IPS-20b (cell line): ENCODE measurements around the gene GALK2.
"Not testable (repeated sequence)": the region's sequence is repeated elsewhere in the genome, so short reads cannot be mapped to it uniquely, and the experiment has no call there.

ENCODE experiments used
- H3K27ac ChIP-seq: one replicate; pipeline ENCODE4 v1.5.1; 2013; ENCODE audit warnings: low read length
- H3K27me3 ChIP-seq: 2 replicates; pipeline ENCODE4 v1.6.1; 2013; ENCODE audit warnings: mild to moderate bottlenecking, low read length, inconsistent platforms; ENCODE audit not compliant: insufficient read depth
- H3K36me3 ChIP-seq: 2 replicates; pipeline ENCODE4 v1.6.1; 2013; ENCODE audit warnings: low read depth, mild to moderate bottlenecking, inconsistent platforms, low read length, moderate library complexity; ENCODE audit not compliant: insufficient read depth
- H3K4me1 ChIP-seq: 2 replicates; pipeline ENCODE4 v1.6.1; 2013; ENCODE audit warnings: mild to moderate bottlenecking, control low read depth, inconsistent platforms, low read length, moderate library complexity; ENCODE audit not compliant: insufficient read depth
- H3K4me3 ChIP-seq: 2 replicates; pipeline ENCODE4 v1.5.1; 2013; ENCODE audit warnings: mild to moderate bottlenecking, low read length, inconsistent platforms
- H3K9ac ChIP-seq: 2 replicates; pipeline ENCODE4 v1.6.1; 2013; ENCODE audit warnings: low read depth, mild to moderate bottlenecking, inconsistent platforms, low read length, moderate library complexity
- H3K9me3 ChIP-seq: 2 replicates; pipeline ENCODE4 v1.6.1; 2013; ENCODE audit warnings: mild to moderate bottlenecking, low read depth, low read length, inconsistent platforms; ENCODE audit not compliant: insufficient read depth

GALK2 gene

DNA sequence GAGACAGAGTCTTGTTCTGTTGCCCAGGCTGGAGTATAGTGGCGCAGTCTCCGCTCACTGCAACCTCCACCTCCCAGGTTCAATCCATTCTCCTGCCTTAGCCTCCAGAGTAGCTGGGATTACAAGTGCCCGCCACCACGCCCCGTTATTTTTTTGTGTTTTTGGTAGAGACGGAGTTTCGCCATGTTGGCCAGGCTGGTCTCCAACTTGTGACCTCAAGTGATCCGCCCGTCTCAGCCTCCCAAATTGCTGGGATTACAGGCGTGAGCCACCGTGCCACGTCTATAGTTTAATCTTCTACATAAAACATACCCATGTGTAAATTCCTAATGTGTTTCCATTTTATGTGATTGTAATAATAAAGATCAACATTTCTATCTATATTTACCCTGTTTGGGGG lies 1.7 kb downstream of the GALK2 start:
- Histone ChIP-seq H3K4me1 (no peaks in the 10 kb centered on the region), H3K27me3 (peaks cover 10% of the 10 kb centered on the region), H3K27ac (no peak overlapping the region), H3K4me3 (no peak overlapping the region), H3K36me3 (no peaks in the 10 kb centered on the region), H3K9me3 (no peaks in the 10 kb centered on the region), H3K9ac (no peak overlapping the region)

DNA sequence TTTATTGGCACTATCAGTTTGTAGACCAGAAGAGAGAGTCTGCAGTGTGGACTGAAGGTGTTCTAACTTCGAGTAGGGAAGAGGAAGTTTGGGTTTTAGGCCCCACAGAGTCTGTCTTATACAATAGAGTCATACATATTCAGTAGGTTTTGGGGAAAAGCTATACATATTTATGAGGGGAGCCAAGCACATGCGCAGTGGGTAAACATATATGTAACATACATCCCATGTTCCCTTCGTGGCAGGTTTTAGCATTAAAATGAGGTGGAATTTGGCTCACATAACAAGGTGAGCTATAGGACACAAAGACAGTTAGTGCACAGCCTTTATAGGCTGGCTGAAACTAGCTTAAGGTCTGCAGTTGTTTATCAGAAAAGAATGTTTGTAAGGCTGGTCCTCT lies 4.9 kb downstream of the GALK2 start:
- no peak overlapping the region for H3K9ac ChIP-seq
- no peak overlapping the region for H3K4me3 ChIP-seq

DNA sequence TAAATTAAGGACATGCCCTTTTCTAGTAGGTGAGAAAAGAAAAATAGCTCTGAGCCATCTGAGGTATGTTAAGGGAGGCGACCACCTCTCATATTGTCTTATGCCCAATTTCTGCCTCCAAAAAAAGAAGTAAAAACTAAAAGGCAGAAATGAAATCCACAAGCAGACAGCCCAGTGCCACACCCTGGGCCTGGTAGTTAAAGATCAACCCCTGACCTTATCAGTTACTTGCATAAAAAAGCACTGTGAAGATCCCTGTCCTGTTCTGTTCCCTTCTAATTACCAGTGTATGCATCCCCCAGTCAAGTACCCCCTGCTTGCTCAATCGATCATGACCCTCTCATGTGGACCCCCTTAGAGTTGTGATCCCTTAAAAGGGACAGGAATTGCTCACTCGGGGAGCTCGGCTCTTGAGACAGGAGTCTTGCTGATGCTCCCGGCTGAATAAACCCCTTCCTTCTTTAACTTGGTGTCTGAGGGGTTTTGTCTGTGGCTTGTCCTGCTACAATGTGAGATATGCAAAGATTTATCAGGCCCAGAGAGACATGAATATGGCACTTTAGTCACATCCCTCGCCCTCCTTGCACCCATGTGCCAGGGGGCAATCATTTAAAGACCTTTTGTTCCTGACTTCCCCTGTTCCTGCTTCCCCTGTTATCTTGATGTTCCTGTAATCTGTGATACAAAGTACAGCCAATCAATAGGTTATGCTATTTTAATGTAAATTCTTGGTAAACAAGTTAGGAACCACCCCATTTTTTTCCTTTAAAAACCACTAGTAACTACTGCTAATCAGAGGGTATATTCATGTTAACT lies 5.7 kb downstream of the GALK2 start:
- H3K9ac ChIP-seq, H3K9me3 ChIP-seq, H3K27me3 ChIP-seq, H3K27ac ChIP-seq, H3K4me3 ChIP-seq, H3K36me3 ChIP-seq: not testable (repeated sequence)
- H3K4me1 ChIP-seq, result peaks cover 13% of the 10 kb centered on the region; the same call in 1 of the 2 replicates

More for the DNA sequence above, 4.9 kb downstream of the GALK2 start:
- H3K27ac ChIP-seq, result no peak overlapping the region
- no peaks in the 10 kb centered on the region for H3K36me3 ChIP-seq
- H3K27me3 ChIP-seq, result no peaks in the 10 kb centered on the region
- H3K9me3 ChIP-seq, result no peaks in the 10 kb centered on the region
- H3K4me1 ChIP-seq, result peaks cover 7% of the 10 kb centered on the region; the same call in 1 of the 2 replicates

DNA sequence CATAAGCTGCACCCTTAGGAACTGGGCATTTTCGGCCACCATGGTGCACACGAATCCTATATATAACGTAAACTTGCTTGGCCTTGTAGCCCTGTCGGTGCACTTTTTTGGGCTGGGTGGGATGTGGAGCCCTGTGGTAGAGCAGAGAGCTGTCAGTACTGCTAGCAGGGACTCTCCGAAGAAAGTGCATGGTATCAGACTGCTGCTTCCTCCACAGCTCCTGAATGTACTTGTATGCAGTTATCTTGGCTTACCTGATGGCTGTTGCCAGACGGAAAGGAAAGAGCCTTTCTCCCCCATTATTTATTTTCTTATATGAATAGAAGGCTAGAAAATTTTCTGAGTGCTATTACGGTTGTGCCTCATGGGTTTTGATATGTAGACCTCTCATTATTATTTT lies 8.4 kb downstream of the GALK2 start:
- Histone ChIP-seq H3K9me3 (no peaks in the 10 kb centered on the region), H3K4me1 (peaks cover 13% of the 10 kb centered on the region; the same call in 1 of the 2 replicates), H3K27ac (no peak overlapping the region), H3K27me3 (no peaks in the 10 kb centered on the region), H3K9ac (no peak overlapping the region), H3K4me3 (no peak overlapping the region), H3K36me3 (no peaks in the 10 kb centered on the region)

DNA sequence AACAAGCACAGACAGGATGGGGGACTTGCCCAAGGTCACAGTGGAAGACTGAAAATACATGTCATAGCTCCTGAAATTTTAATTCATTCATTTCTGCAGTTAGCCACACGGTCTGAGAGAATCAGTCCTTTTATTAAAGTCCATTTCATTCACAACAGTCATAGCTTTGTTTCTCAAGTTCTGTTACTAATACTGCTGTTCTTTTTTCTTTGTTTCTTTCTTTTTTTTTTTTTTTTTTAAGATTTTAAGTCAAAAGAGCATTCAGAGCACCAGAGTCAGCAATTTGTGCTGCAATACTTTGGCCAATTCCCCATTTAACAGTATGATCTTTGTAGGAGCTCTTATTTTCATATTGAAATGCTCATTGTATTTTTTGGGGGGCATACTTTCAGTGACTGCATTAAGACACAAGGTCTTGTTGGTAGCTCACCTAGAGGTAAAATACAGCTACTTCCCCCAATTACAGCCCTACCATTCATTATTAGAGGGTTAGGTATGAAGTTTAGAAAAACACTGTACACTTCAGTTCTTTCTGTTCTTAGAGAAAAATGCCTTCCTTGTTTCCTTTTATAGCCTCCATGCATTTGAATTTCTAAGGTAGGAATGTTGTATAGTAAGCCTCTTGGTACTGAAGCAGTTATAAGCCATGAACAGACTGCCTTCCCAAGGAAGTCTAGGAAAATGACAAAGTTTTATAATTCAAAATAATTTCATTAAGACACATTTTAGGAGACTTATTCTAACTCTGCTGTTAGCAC lies 9.6 kb downstream of the GALK2 start:
- Histone ChIP-seq H3K9ac (no peak overlapping the region), H3K4me1 (peaks cover 13% of the 10 kb centered on the region; the same call in 1 of the 2 replicates), H3K27ac (no peak overlapping the region), H3K27me3 (no peaks in the 10 kb centered on the region), H3K4me3 (no peak overlapping the region), H3K36me3 (no peaks in the 10 kb centered on the region), H3K9me3 (no peaks in the 10 kb centered on the region)

DNA sequence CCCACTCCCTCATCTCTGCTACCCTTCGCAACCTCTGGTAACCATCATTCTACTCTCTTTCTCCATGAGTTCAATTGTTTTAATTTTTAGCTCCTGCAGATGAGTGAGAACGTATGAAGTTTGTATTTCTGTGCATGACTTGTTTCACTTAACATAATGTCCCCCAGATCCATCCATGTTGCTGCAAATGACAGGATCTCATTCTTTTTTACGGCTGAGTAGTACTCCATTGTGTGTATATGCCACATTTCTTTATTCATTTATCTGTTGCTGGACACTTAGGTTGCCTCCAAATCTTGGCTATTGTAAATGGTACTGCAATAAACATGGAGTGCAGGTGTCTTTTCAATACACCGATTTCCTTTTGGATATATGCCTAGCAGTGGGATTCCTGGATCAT lies 12.1 kb downstream of the GALK2 start:
- Histone ChIP-seq H3K9ac (no peak overlapping the region), H3K4me1 (peaks cover 13% of the 10 kb centered on the region; the same call in 1 of the 2 replicates), H3K27me3 (no peaks in the 10 kb centered on the region), H3K27ac (no peak overlapping the region), H3K4me3 (no peak overlapping the region), H3K36me3 (no peaks in the 10 kb centered on the region), H3K9me3 (no peaks in the 10 kb centered on the region)

DNA sequence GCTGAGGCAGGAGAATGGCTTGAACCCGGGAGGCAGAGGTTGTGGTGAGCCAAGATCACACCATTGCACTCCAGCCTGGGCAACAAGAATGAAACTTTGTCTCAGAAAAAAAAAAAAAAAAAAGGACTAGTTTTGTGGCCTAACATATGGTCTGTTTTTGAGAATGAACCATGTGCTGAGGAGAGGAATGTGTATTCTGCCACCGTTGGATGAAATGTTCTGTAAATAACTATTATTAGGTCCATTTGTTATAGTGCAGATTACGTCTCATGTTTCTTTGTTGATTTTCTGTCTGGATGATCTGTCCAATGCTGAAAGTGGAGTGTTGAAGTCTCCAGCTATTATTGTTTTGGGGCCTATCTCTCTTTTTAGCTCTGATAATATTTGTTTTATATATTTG lies 13.7 kb downstream of the GALK2 start:
- not testable (repeated sequence) for H3K27ac ChIP-seq, H3K36me3 ChIP-seq, H3K27me3 ChIP-seq, H3K9me3 ChIP-seq, H3K4me3 ChIP-seq, H3K9ac ChIP-seq
- peaks cover 20% of the 10 kb centered on the region for H3K4me1 ChIP-seq

DNA sequence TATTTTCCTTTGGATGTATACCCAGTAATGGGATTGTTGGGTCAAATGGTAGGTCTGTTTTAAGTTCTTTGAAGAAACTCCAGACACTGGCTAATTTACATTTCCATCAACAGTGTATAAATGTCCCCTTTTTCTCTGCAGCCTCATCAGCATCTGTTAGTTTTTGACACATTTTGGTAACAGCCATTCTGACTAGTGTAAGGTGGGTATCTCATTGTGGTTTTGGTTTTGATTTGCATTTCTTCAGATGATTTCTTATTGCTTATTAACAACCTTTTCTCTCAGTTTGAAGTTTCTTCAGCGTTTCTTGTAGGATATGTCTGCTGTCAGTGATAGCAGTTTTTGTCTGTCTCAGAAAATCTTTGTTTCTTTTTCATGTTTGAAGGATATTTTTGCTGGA lies 15.4 kb downstream of the GALK2 start:
- no peaks in the 10 kb centered on the region for H3K36me3 ChIP-seq
- no peak overlapping the region for H3K4me3 ChIP-seq
- H3K27ac ChIP-seq, result no peak overlapping the region
- no peaks in the 10 kb centered on the region for H3K27me3 ChIP-seq
- no peaks in the 10 kb centered on the region for H3K9me3 ChIP-seq
- H3K4me1 ChIP-seq, result peaks cover 12% of the 10 kb centered on the region
- H3K9ac ChIP-seq, result no peak overlapping the region

DNA sequence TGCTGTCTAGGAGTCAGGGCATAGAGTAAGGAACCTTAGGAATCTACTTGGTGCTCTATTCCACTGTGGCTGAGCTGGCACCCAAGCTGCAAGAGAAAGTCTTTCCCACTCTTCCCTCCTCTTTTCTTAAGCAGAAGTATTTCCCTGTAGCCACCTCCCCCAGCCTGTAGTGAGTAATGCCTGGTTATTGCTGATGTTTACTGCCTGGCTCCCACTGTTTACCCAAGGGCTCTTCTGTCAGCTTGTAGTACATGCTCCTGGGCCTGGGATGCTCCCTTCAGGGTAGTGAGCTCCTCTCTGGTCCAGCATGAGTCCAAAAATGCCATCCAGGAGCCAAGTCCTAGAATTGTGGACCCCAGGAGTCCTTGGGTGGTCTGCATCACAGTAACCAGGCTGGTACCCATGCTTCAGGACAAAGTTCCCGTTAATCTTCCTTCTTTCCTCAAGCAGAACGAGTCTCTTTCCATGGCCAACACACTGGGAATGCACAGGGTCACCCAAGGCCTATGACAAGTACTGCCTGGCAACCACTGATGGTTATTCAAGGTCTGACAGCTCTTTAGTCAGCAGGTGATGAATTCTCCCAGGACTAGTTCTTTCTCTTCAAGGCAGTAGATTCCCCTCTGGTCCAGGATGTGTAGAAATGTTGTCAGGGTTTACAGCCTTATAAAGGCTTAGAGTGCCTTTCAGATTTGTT lies 17.6 kb downstream of the GALK2 start:
- no peak overlapping the region for H3K27ac ChIP-seq
- H3K27me3 ChIP-seq, result no peaks in the 10 kb centered on the region
- H3K9me3 ChIP-seq, result no peaks in the 10 kb centered on the region
- H3K9ac ChIP-seq, result no peak overlapping the region
- H3K4me3 ChIP-seq, result no peak overlapping the region
- H3K36me3 ChIP-seq, result no peaks in the 10 kb centered on the region
- H3K4me1 ChIP-seq, result peaks cover 10% of the 10 kb centered on the region

DNA sequence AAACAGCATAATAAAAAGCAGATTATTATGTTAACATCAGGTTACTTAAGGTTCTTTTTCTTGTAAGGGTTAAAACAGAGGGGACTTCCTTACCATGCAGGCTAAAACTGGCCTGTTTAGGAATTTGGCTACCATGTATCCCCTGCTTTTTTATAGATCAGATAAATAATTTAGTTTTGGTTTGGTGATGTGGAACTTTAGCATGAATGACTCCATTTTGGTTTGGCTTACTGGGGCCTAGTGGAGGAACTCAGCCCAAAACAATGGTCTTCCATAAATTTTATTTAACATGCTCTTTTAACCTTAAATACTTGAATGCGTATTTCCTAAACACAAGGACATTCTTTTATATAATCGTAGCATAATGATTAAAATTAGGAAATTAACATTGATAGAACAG lies 18.9 kb downstream of the GALK2 start:
- H3K9ac ChIP-seq, result no peak overlapping the region
- H3K27ac ChIP-seq, result no peak overlapping the region
- H3K36me3 ChIP-seq, result no peaks in the 10 kb centered on the region
- H3K4me3 ChIP-seq, result no peak overlapping the region
- no peaks in the 10 kb centered on the region for H3K9me3 ChIP-seq
- H3K4me1 ChIP-seq, result peaks cover 10% of the 10 kb centered on the region
- no peaks in the 10 kb centered on the region for H3K27me3 ChIP-seq

DNA sequence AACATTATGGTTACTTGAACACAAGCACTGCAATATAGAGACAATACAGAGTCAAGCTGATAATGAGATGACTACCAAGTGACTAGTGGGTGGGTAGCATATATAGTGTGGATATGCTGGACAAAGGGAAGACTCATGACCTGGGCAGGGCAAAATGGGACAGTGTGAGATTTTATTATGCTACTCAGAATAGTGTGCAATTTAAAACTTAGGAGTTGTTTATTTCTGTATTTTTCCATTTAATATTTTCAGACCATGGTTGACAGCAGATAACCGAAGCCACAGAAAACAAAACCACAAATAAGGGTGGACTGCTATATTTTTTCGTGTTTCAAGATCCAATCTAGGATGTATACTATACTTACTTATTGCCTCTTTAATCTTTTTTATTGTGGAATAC lies 19.6 kb downstream of the GALK2 start:
- H3K4me3 ChIP-seq, result no peak overlapping the region
- no peak overlapping the region for H3K27ac ChIP-seq
- H3K9me3 ChIP-seq, result no peaks in the 10 kb centered on the region
- H3K27me3 ChIP-seq, result no peaks in the 10 kb centered on the region
- no peak overlapping the region for H3K9ac ChIP-seq
- H3K36me3 ChIP-seq, result no peaks in the 10 kb centered on the region
- H3K4me1 ChIP-seq, result peaks cover 10% of the 10 kb centered on the region
